Right atrium auricular region (tissue), 2 donors: ENCODE data around the gene WDR47. TPM values are rescaled to one million over a fixed set of nuclear protein-coding genes. Genes with fewer than 3 reads are reported as not detected.

ENCODE experiments used
- DNase-seq: peaks from one replicate; pipeline ENCODE4 v3.0.0-alpha.2; 2019; ENCODE audit warnings: low spot score
- H3K27ac ChIP-seq, 2 donors: fragments of 200-600 bp; sonication (generic); 1 replicate in 1 of 2; 2 replicates in 1 of 2; pipeline ENCODE4 v1.5.1; 2016 to 2019
- H3K27me3 ChIP-seq, 2 donors: fragments of 200-600 bp; sonication (generic); one replicate each; pipeline versions ENCODE4 v1.5.1 to v1.6.0; 2017 to 2019
- H3K36me3 ChIP-seq: fragments of 200-600 bp; sonication (generic); one replicate; pipeline ENCODE4 v1.5.1; 2016
- H3K4me1 ChIP-seq, 2 donors: fragments of 200-600 bp; sonication (generic); one replicate each; pipeline versions ENCODE4 v1.5.1 to v1.6.0; 2017 to 2019
- H3K4me3 ChIP-seq, 2 donors: fragments of 200-600 bp; sonication (generic); 1 replicate in 1 of 2; 2 replicates in 1 of 2; pipeline ENCODE4 v1.5.1; 2017 to 2019; ENCODE audit warnings: mild to moderate bottlenecking in 1 of 2, moderate library complexity in 1 of 2
- H3K9me3 ChIP-seq, 2 donors: fragments of 200-600 bp; sonication (generic); one replicate each; pipeline ENCODE4 v1.5.1; 2019
- total RNA-seq, 2 donors: library from RNA; depleted of rRNA; stranded (reverse); fragments of >200 nt; gene quantifications; one replicate each; pipeline ENCODE4 v1.1.0, GENCODE V29; 2016
- TF ChIP-seq, protein P1 (sequence below), 2 donors: fragments of 200-600 bp; sonication (generic); IDR thresholded peaks; one replicate each; pipeline ENCODE4 v1.5.1; 2019; ENCODE audit warnings: antibody characterized with exemption in 2 of 2

WDR47 gene
- total RNA-seq, 2 donors from 2014 or later, result 14.0 to 22.4 TPM

DNA sequence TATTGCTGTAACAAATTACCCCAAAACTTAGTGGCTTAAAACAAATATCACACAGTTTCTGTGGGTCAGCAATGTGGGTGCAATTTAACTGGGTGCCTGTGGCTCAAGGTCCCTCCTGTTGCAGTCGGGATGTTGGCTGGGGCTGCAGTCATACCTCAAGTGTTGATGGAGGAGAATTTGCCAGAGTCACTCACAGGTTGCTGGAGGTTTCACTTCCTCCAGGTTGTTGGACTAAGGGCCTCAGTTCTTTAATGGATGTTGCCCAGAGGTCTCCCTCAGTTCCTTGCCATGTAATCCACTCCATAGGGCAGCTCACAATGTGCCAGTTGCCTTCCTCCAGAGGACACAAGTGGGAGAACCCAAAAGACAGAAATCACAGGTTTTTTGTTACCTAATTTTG, 36.4 kb upstream of the WDR47 start:
- H3K27ac ChIP-seq, result no peak overlapping the region
- no peak overlapping the region for H3K4me3 ChIP-seq
- no peaks in the 10 kb centered on the region for H3K27me3 ChIP-seq
- H3K9me3 ChIP-seq, result no peaks in the 10 kb centered on the region
- peaks cover 0 to 18% of the 10 kb centered on the region in 2 donors for H3K4me1 ChIP-seq
- TF ChIP-seq, protein P1, sequence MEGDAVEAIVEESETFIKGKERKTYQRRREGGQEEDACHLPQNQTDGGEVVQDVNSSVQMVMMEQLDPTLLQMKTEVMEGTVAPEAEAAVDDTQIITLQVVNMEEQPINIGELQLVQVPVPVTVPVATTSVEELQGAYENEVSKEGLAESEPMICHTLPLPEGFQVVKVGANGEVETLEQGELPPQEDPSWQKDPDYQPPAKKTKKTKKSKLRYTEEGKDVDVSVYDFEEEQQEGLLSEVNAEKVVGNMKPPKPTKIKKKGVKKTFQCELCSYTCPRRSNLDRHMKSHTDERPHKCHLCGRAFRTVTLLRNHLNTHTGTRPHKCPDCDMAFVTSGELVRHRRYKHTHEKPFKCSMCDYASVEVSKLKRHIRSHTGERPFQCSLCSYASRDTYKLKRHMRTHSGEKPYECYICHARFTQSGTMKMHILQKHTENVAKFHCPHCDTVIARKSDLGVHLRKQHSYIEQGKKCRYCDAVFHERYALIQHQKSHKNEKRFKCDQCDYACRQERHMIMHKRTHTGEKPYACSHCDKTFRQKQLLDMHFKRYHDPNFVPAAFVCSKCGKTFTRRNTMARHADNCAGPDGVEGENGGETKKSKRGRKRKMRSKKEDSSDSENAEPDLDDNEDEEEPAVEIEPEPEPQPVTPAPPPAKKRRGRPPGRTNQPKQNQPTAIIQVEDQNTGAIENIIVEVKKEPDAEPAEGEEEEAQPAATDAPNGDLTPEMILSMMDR (IDR thresholded peaks at IDR 0.05), result no peak
- H3K36me3 ChIP-seq, result no peaks in the 10 kb centered on the region
- peak; percentile 21 for DNase-seq

- Histone ChIP-seq H3K27me3 (no peaks in the 10 kb centered on the region), H3K27ac (peak within 1 kb of the TSS; percentile 88 to 97), H3K36me3 (peaks cover 4% of the 10 kb centered on the region), H3K9me3 (no peaks in the 10 kb centered on the region), H3K4me3 (peak within 1 kb of the TSS; percentile 74 to 92), H3K4me1 (peaks cover 0 to 18% of the 10 kb centered on the region in 2 donors)
- peak; percentile 95 for DNase-seq
- TF ChIP-seq, protein P1 (IDR thresholded peaks at IDR 0.05), result peak in 1 of 2 donors; percentile 49
These were observed 33.9 kb upstream of the WDR47 start, which contains the start of gene TAF13 for GRCh38 chr1:109075531-109076490. TSS of gene TAF13 (minus strand) at chr1:109076003. CDS start at chr1:109075947, 56 bp downstream.

GRCh38 chr1:109069294-109069693, 27.4 kb upstream of the WDR47 start:
- Histone ChIP-seq H3K27me3 (no peaks in the 10 kb centered on the region), H3K27ac (no peak overlapping the region), H3K9me3 (no peaks in the 10 kb centered on the region), H3K4me1 (peaks cover 0 to 7% of the 10 kb centered on the region in 2 donors), H3K4me3 (no peak overlapping the region), H3K36me3 (peaks cover 36% of the 10 kb centered on the region)
- TF ChIP-seq, protein P1 (IDR thresholded peaks at IDR 0.05), result no peak
- no peak for DNase-seq

GRCh38 chr1:109067883-109068282, 26.0 kb upstream of the WDR47 start:
- DNase-seq, result peak; percentile 16
- Histone ChIP-seq H3K4me1 (peaks cover 0 to 6% of the 10 kb centered on the region in 2 donors), H3K27ac (no peak overlapping the region), H3K9me3 (no peaks in the 10 kb centered on the region), H3K4me3 (no peak overlapping the region), H3K27me3 (no peaks in the 10 kb centered on the region), H3K36me3 (peaks cover 48% of the 10 kb centered on the region)
- TF ChIP-seq, protein P1 (IDR thresholded peaks at IDR 0.05), result no peak

DNA sequence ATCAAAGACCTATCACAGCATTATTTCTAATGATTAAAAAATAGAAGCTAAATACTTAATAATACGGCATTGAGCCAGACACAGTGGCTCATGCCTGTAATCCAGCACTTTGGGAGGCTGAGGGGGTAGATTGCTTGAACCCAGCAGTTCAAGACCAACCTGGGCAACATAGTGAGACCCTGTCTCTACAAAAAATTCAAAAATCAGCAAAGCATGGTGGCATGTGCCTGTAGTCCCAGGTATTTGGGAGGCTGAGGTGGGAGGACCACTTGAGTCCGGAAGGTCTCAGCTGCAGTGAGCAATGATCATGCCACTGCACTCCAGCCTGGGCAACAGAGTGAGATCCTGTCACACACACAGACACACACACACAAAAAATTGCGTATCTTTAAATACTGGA, 23.2 kb upstream of the WDR47 start:
- Histone ChIP-seq H3K9me3 (no peaks in the 10 kb centered on the region), H3K4me3 (no peak overlapping the region), H3K27me3 (no peaks in the 10 kb centered on the region), H3K4me1 (peaks cover 0 to 12% of the 10 kb centered on the region in 2 donors), H3K36me3 (peaks cover 45% of the 10 kb centered on the region), H3K27ac (no peak overlapping the region)
- peak; percentile 34 for DNase-seq
- TF ChIP-seq, protein P1 (IDR thresholded peaks at IDR 0.05), result no peak
